ENCODE measurements around the gene RTP5. TPM values are rescaled to one million over a fixed set of nuclear protein-coding genes. Genes with fewer than 3 reads are reported as not detected.

Gene RTP5
- total and polyA plus RNA-seq, 2 experiments from 2014 or later, result not detected

DNA sequence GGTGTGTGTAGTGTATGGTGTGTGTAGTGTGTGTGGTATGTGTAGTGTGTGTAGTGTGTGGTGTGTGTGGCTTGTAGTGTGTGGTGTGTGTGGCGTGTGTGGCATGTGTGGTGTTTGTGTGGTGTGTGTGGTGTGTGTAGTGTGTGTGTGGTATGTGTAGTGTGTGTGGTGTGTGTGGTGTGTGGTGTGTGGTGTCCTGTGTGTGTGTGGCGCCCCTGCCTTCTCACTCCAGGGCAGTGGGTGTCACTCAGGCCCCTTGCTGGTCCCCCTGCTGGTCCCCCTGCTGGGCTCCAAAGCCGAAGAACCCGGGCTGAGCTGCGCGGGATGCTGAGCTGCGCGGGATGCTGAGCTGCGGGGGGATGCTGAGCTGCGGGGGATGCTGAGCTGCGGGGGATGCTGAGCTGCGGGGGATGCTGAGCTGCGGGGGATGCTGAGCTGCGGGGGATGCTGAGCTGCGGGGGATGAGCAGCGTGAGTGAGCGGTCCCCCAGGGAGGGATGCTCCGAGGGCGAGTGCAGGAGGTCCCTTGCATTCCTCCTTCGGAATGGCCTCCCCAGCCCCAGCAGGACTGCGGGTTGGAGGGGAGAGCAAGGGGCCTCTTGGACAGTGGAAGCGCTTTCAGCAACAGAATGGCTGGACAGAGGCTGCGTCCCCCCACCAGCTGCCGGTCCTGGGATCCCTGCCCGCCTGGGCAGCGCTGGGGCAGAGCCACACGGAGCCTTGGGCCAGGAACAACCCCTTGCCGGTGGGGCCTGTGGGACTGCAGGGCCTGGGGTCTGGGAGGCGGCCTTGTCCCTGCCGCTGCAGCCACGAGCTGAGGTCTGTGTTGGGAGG, 3.4 kb upstream of the RTP5 start:
- Histone ChIP-seq H3F3A (ENCODE audit: insufficient read depth) (peaks cover 6% of the 10 kb centered on the region; the same call in 1 of the 2 replicates), H3K9me2 (ENCODE audit: insufficient read depth) (no peaks in the 10 kb centered on the region), H4K20me1 (ENCODE audit: insufficient read depth) (no peaks in the 10 kb centered on the region), H3K4me2 (ENCODE audit: unreplicated experiment) (no peak overlapping the region), H3K4me3 (no peak overlapping the region), H3K79me2 (ENCODE audit: insufficient read depth) (no peaks in the 10 kb centered on the region), H3K27ac (no peak overlapping the region), H3K4me1 (ENCODE audit: insufficient read depth) (no peaks in the 10 kb centered on the region), H3K9me3 (ENCODE audit: low read depth) (no peaks in the 10 kb centered on the region), H3K9ac (no peak overlapping the region), H2AFZ (no peak overlapping the region), H3K36me3 (ENCODE audit: low read depth) (no peaks in the 10 kb centered on the region), H3K27me3 (replicated peaks; ENCODE audit: insufficient read depth) (peaks cover 16% of the 10 kb centered on the region)
- WGBS, 2 experiments (ENCODE audit: low coverage in 1 of 2, low lambda C conversion rate in 2 of 2, missing lambda C conversion rate in 2 of 2), result 12 to 15% methylated on average over 16 to 30 of the region's 31 CpGs
- in situ Hi-C loops (cut with MboI), result no loop called here
- peak; percentile 34 for DNase-seq
- TF ChIP-seq EZH2 (IDR thresholded peaks at IDR 0.05; ENCODE audit: insufficient read depth, poor library complexity, severe bottlenecking) (no peak), EZH2phosphoT487 (IDR thresholded peaks at IDR 0.05; ENCODE audit: insufficient read depth, low read depth) (no peak)

DNA sequence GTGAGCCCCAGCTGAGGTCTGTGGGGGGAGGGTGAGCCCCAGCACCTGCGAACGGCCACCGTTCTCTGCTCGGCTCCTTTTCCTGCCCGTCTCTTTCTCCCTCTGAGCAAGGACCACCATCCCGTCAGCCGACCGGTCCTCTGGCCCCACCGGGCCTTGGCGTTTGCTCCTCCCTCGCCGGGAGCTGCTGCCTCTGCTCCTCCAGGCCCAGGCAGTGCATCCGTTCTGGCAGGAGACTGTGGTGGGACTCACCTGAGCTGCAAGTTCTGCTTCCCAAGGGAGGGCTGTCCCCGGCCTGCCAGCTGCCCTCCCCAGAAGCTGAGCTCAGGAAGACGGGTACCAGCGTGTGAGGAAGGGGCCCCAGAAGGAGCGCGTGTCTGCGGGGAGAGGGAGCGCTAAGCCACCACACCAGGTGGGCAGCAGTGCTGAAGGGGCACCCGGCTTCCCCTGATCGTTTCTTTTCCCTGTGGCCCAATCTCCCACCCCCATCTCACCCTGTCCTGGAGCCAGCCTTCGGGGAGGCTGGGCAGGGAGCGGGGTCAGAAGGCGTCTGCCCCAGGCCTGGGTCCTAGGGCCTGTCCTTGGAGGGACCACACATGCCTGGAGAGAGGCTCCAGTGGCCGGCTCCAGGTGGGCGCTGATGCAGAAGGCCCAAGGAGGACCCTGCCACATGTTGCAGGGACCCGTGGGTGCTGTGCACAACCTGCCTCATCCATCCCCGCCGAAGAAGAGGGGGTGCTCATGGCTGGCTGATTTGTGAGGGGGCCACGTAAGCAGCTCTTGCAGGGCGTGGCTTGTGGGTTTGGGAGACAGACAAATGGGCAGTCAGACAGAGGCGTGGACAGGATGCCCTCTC, 2.5 kb upstream of the RTP5 start:
- Histone ChIP-seq H3K9ac (no peak overlapping the region), H2AFZ (no peak overlapping the region), H3K79me2 (ENCODE audit: insufficient read depth) (no peaks in the 10 kb centered on the region), H3K4me2 (ENCODE audit: unreplicated experiment) (no peak overlapping the region), H3K27me3 (replicated peaks; ENCODE audit: insufficient read depth) (peaks cover 16% of the 10 kb centered on the region), H3K9me2 (ENCODE audit: insufficient read depth) (no peaks in the 10 kb centered on the region), H3K4me1 (ENCODE audit: insufficient read depth) (no peaks in the 10 kb centered on the region), H3K27ac (no peak overlapping the region), H3K9me3 (ENCODE audit: low read depth) (no peaks in the 10 kb centered on the region), H3K4me3 (no peak overlapping the region), H3K36me3 (ENCODE audit: low read depth) (no peaks in the 10 kb centered on the region), H3F3A (ENCODE audit: insufficient read depth) (peaks cover 6% of the 10 kb centered on the region; the same call in 1 of the 2 replicates), H4K20me1 (ENCODE audit: insufficient read depth) (no peaks in the 10 kb centered on the region)
- 60 to 62% methylated on average over 32 to 33 of the region's 33 CpGs for WGBS, 2 experiments (ENCODE audit: low coverage in 1 of 2, low lambda C conversion rate in 2 of 2, missing lambda C conversion rate in 2 of 2)
- TF ChIP-seq EZH2 (IDR thresholded peaks at IDR 0.05; ENCODE audit: insufficient read depth, poor library complexity, severe bottlenecking) (no peak), EZH2phosphoT487 (IDR thresholded peaks at IDR 0.05; ENCODE audit: insufficient read depth, low read depth) (no peak)
- no peak for DNase-seq
- in situ Hi-C loops (cut with MboI), result no loop called here

DNA sequence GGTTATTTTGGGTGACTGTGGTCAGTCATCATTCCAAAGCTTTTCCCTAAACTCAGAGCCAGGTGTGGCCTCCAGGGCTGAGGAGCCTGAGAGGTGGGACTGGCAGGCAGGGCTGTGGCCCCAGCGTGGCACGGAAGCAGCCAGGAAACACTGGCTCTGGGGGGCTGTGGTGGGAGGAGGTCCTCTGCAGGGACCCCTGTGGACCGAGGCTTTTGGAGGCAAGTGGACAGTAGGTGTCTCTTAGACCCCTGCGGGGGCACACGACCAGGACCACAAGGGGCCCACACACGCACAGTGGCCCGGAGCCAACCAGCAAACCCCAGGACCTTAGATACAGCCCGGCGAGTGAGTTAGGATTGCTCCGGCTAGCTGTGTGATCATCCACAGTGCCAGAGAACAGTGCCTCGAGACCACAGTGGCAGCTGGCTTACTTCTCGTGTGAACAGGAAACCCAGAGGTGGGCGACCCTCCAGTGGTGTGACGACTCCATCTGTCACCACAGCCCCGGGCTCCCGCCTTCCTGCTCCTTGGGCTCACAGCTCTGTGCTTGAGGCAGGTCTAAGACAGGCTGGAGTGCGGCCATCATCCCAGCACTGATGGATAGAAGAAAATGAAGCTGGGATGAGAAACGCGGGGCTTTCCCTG, 1.6 kb upstream of the RTP5 start:
- no peaks in the 10 kb centered on the region for H3K79me2 ChIP-seq (ENCODE audit: insufficient read depth)
- H2AFZ ChIP-seq, result no peak overlapping the region
- no peaks in the 10 kb centered on the region for H4K20me1 ChIP-seq (ENCODE audit: insufficient read depth)
- H3K4me3 ChIP-seq, result no peak overlapping the region
- no peaks in the 10 kb centered on the region for H3K36me3 ChIP-seq (ENCODE audit: low read depth)
- WGBS, 2 experiments (ENCODE audit: low coverage in 1 of 2, low lambda C conversion rate in 2 of 2, missing lambda C conversion rate in 2 of 2), result 46 to 49% methylated on average over 19 of the region's 19 CpGs
- H3K27me3 ChIP-seq (replicated peaks; ENCODE audit: insufficient read depth), result peaks cover 16% of the 10 kb centered on the region
- no peak overlapping the region for H3K9ac ChIP-seq
- no peaks in the 10 kb centered on the region for H3K4me1 ChIP-seq (ENCODE audit: insufficient read depth)
- H3K4me2 ChIP-seq (ENCODE audit: unreplicated experiment), result no peak overlapping the region
- no peaks in the 10 kb centered on the region for H3K9me3 ChIP-seq (ENCODE audit: low read depth)
- in situ Hi-C loops (cut with MboI), result no loop called here
- no peaks in the 10 kb centered on the region for H3K9me2 ChIP-seq (ENCODE audit: insufficient read depth)
- peaks cover 6% of the 10 kb centered on the region; the same call in 1 of the 2 replicates for H3F3A ChIP-seq (ENCODE audit: insufficient read depth)
- TF ChIP-seq EZH2 (IDR thresholded peaks at IDR 0.05; ENCODE audit: insufficient read depth, poor library complexity, severe bottlenecking) (no peak), EZH2phosphoT487 (IDR thresholded peaks at IDR 0.05; ENCODE audit: insufficient read depth, low read depth) (no peak)
- H3K27ac ChIP-seq, result no peak overlapping the region
- DNase-seq, result peak; percentile 17

DNA sequence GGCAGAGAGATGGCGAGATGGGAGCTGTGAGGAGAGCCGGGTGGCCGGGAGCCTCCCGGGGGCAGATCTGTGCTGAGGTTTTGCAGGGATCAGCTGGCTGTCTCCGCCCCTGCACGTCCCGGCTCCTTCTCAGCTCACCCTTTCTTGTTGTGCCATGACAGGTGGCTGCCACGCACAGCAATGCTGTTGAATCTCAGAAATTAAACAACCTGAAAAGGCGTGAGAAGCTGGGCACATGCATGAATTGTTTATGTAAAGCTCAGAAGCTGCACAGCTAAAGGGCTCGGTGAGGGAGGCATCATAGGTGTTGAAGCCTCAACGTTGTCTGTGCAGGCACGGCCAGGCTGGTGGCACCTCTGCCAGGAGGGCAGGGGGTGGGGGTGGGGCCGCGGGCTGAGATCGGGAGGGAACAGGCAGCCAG, 858 bp upstream of the RTP5 start:
- Histone ChIP-seq H3K4me1 (ENCODE audit: insufficient read depth) (no peaks in the 10 kb centered on the region), H3K27ac (no peak overlapping the region), H3K27me3 (replicated peaks; ENCODE audit: insufficient read depth) (peaks cover 16% of the 10 kb centered on the region), H3K9ac (no peak overlapping the region), H2AFZ (no peak overlapping the region), H3K4me2 (ENCODE audit: unreplicated experiment) (no peak overlapping the region), H3K79me2 (ENCODE audit: insufficient read depth) (no peaks in the 10 kb centered on the region), H3K36me3 (ENCODE audit: low read depth) (no peaks in the 10 kb centered on the region), H3K9me3 (ENCODE audit: low read depth) (no peaks in the 10 kb centered on the region), H4K20me1 (ENCODE audit: insufficient read depth) (no peaks in the 10 kb centered on the region), H3K4me3 (no peak overlapping the region), H3K9me2 (ENCODE audit: insufficient read depth) (no peaks in the 10 kb centered on the region), H3F3A (ENCODE audit: insufficient read depth) (peaks cover 6% of the 10 kb centered on the region; the same call in 1 of the 2 replicates)
- 45 to 48% methylated on average over 15 of the region's 15 CpGs for WGBS, 2 experiments (ENCODE audit: low coverage in 1 of 2, low lambda C conversion rate in 2 of 2, missing lambda C conversion rate in 2 of 2)
- TF ChIP-seq EZH2phosphoT487 (IDR thresholded peaks at IDR 0.05; ENCODE audit: insufficient read depth, low read depth) (no peak), EZH2 (IDR thresholded peaks at IDR 0.05; ENCODE audit: insufficient read depth, poor library complexity, severe bottlenecking) (no peak)
- no peak for DNase-seq
- in situ Hi-C loops (cut with MboI), result no loop called here

Measured in GM23248 (cell line).